H1 (cell line): Measurements from ENCODE around the gene BAX.

Experiments used
- CHD1 ChIP-seq: IDR thresholded peaks from 2 replicates; pipeline ENCODE4 v1.6.1; 2012; ENCODE audit warnings: low read depth, low read length, improper control_type of control experiment
- CHD2 ChIP-seq: IDR thresholded peaks from 2 replicates; pipeline ENCODE4 v1.6.1; 2012; ENCODE audit warnings: low read length, improper control_type of control experiment
- POLR2A ChIP-seq, 2 experiments: IDR thresholded peaks; 1 replicate in 1 of 2; 2 replicates in 1 of 2; pipeline ENCODE4 v1.6.1; 2011; ENCODE audit warnings: low read depth in 2 of 2, low read length in 2 of 2, mild to moderate bottlenecking in 2 of 2; ENCODE audit errors: control extremely low read depth in 1 of 2
- POLR2AphosphoS5 ChIP-seq: IDR thresholded peaks from 2 replicates; pipeline ENCODE4 v1.6.1; 2011; ENCODE audit warnings: low read depth, low read length
- SIN3A ChIP-seq, 2 experiments: IDR thresholded peaks in 1 of 2; conservative IDR thresholded peaks in 1 of 2; 2 replicates each; pipeline ENCODE4 v1.6.1; 2011 to 2012; ENCODE audit warnings: low read length in 2 of 2, improper control_type of control experiment in 1 of 2, low read depth in 1 of 2, mild to moderate bottlenecking in 1 of 2
- SP1 ChIP-seq: IDR thresholded peaks from 2 replicates; pipeline ENCODE4 v1.6.1; 2011; ENCODE audit warnings: low read depth, low read length
- TAF1 ChIP-seq: IDR thresholded peaks from 2 replicates; pipeline ENCODE4 v1.6.1; 2011; ENCODE audit warnings: mild to moderate bottlenecking, low read depth, low read length

GRCh38 chr19:48953141-48953540, 1.5 kb upstream of the BAX start:
- TF ChIP-seq POLR2A (IDR thresholded peaks at IDR 0.05; ENCODE audit: control extremely low read depth in 1 of 2, low read depth in 2 of 2, low read length in 2 of 2) (no peak), CHD1 (no peak), TAF1 (no peak), POLR2AphosphoS5 (no peak), SP1 (no peak), CHD2 (no peak), SIN3A (conservative IDR thresholded peaks at IDR 0.05 in 1 of 2, IDR thresholded peaks at IDR 0.05 in 1 of 2; ENCODE audit: low read depth in 1 of 2, low read length in 2 of 2) (no peak)
